Measurements from ENCODE around the gene MYEOV. TPM values are rescaled to one million over a fixed set of nuclear protein-coding genes. Genes with fewer than 3 reads are reported as not detected.

The MYEOV gene
- total and polyA plus RNA-seq, 4 donors: 0.39 TPM; not detected in 3

DNA sequence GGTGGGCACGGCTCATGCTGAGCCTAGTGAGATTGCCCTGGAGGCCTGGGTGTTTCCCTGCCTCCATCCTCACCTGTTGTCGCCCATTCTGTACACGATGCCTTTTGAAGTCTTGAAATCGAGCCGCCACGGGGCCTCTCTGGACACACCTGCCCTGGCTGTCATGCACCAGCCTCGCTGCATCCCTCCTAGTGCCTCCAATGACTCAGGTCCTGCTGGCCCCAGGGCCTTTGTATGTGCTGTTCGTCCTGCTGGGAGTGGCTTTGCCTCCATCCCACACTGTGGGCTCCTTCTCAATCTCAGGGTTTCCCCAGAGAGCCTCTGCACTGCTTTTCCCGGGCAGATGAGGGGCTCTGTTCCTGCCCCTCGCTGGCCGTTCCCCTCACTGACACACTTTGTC is 8.9 kb upstream of the MYEOV start:
- no peaks in the 10 kb centered on the region for H3K36me3 ChIP-seq (ENCODE audit: control insufficient read depth, insufficient read depth, low read length)
- no peak for DNase-seq (ENCODE audit: low read depth in 4 of 6, low spot score in 6 of 6)
- no peaks in the 10 kb centered on the region for H3K9me3 ChIP-seq (ENCODE audit: control insufficient read depth, insufficient read depth, low read length)
- H3K27me3 ChIP-seq (ENCODE audit: control insufficient read depth, insufficient read depth, low read length): no peaks in the 10 kb centered on the region
- H3K4me3 ChIP-seq (ENCODE audit: low read depth, low read length): no peak overlapping the region
- H3K4me1 ChIP-seq (ENCODE audit: control insufficient read depth, insufficient read depth, low read length): peaks cover 16% of the 10 kb centered on the region
- 81% methylated on average over 11 of the region's 11 CpGs for WGBS (ENCODE audit: insufficient coverage)
- H3K27ac ChIP-seq (ENCODE audit: low read depth, low read length): no peak overlapping the region

DNA sequence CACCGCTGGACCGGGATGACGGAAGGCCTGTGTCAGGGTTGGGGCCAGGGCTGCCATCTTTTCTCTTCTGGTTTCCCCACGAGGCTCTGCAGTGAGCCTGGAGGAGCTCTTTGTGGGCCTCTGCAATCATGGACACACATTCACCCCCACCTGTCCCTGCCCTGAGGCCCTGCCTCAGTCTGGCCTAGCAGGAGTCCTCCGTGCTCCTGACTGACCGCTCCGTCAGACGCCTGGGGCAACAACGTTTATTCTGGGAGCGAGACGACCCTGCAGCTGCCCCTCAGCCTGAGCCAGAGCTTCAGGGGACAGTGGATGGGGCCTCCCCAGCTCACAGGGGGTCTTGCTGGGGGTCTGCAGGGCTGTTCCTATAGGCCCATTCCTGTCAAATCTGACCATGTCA is 8.2 kb upstream of the MYEOV start:
- Histone ChIP-seq H3K27ac (ENCODE audit: low read depth, low read length) (no peak overlapping the region), H3K27me3 (ENCODE audit: control insufficient read depth, insufficient read depth, low read length) (no peaks in the 10 kb centered on the region), H3K36me3 (ENCODE audit: control insufficient read depth, insufficient read depth, low read length) (no peaks in the 10 kb centered on the region), H3K4me3 (ENCODE audit: low read depth, low read length) (no peak overlapping the region), H3K9me3 (ENCODE audit: control insufficient read depth, insufficient read depth, low read length) (no peaks in the 10 kb centered on the region), H3K4me1 (ENCODE audit: control insufficient read depth, insufficient read depth, low read length) (peaks cover 16% of the 10 kb centered on the region)
- 89% methylated on average over 10 of the region's 11 CpGs for WGBS (ENCODE audit: insufficient coverage)
- DNase-seq (ENCODE audit: low read depth in 4 of 6, low spot score in 6 of 6): no peak

DNA sequence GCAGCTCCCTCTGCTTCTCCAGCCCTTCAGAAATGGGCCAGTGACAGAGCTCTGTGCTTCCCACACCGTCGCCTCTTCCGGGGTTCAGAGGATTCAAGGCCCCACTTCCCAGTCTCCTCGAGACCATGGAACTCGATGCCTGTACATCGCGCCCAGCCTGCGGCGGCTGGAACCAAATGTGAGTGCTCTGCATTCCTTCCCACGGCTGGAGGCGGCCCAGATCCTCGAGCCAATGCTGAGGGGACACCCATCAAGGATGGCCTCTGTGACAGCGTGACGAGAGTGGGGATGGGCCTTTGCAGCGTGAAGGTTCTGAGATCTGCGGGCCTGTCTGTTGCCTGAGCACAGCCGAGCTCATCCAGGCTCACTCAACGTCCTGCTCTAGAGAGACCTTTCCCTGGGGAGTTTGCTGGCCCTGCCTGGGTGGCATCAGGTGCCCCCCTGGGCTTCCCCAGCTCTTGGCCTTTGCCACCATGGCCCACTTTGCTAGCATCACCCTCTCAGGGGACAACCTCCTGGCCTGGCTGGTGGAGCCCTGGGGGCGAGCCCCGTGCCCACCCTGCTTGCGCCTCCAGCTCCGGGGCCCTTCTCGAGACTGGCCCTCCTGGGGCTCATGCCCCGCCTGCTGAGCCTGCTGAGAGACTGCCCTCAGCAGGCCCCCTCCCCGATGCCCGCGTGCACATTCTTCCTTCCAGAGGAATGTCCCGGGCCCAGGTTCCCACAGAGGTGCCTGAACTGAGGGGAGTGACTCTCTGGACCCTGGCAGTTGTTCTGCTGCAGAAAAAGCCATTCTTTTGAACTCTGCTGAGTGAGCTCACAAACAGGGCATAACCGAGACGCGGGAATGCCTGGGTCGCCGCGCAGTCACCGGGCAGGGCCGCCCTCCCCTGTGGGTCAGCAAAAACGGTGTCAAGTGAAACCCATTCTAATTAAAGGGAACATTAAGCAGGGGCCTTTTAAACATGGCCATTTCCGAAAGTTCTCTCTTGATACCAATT is 7.3 kb upstream of the MYEOV start:
- Histone ChIP-seq H3K27ac (ENCODE audit: low read depth, low read length) (no peak overlapping the region), H3K9me3 (ENCODE audit: control insufficient read depth, insufficient read depth, low read length) (no peaks in the 10 kb centered on the region), H3K36me3 (ENCODE audit: control insufficient read depth, insufficient read depth, low read length) (no peaks in the 10 kb centered on the region), H3K4me3 (ENCODE audit: low read depth, low read length) (no peak overlapping the region), H3K27me3 (ENCODE audit: control insufficient read depth, insufficient read depth, low read length) (no peaks in the 10 kb centered on the region), H3K4me1 (ENCODE audit: control insufficient read depth, insufficient read depth, low read length) (peaks cover 16% of the 10 kb centered on the region)
- WGBS (ENCODE audit: insufficient coverage): 66% methylated on average over 36 of the region's 38 CpGs
- DNase-seq (ENCODE audit: low read depth in 4 of 6, low spot score in 6 of 6): peak in 1 of 6 donors; percentile 15

DNA sequence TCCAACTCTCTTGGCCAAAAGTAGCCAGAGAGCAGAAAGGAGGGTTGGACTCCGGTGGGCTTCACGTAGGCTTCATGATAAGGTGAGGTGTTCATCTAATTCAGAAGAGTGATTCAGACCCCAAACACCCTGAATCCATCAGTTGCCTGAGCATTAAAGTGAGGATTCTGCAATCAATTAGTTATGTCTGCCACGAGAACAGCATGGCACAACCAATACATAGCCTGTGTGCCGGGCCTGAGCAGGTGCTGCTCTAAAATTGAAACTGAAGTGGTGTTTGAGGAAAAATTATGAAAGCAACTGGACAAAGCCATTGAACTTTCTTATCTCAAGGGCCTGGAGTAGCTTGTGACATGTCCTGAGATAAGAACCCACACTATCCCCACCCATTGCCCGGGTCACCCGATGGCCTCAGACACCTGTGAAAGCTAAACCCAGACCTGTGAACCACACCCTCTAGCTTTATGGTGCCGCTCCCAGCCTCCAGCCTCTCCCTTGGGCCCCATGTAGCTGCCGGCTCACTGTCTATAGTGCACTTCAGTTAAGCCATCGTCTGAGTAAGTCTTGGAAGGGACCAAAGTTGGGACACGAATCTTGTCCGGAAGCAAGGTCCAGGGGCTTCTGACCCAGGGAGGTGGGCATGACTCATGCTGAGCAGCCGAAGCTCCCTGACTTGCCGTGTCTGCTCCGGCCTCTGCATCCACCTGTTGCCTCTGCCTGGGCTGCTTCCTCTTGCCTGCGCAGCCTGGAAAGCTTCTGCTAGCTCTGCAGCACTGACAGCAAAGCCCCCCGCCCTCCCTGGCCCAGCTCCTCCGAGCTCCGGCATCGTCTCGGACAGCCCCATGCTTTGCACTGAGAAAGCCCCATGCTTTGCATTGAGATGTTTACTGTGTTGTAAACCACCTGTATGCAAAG is 5.7 kb upstream of the MYEOV start:
- H3K9me3 ChIP-seq (ENCODE audit: control insufficient read depth, insufficient read depth, low read length): no peaks in the 10 kb centered on the region
- H3K36me3 ChIP-seq (ENCODE audit: control insufficient read depth, insufficient read depth, low read length): no peaks in the 10 kb centered on the region
- 83% methylated on average over 17 of the region's 20 CpGs for WGBS (ENCODE audit: insufficient coverage)
- peaks cover 16% of the 10 kb centered on the region for H3K4me1 ChIP-seq (ENCODE audit: control insufficient read depth, insufficient read depth, low read length)
- no peak overlapping the region for H3K27ac ChIP-seq (ENCODE audit: low read depth, low read length)
- no peak overlapping the region for H3K4me3 ChIP-seq (ENCODE audit: low read depth, low read length)
- no peak for DNase-seq (ENCODE audit: low read depth in 4 of 6, low spot score in 6 of 6)
- H3K27me3 ChIP-seq (ENCODE audit: control insufficient read depth, insufficient read depth, low read length): no peaks in the 10 kb centered on the region

DNA sequence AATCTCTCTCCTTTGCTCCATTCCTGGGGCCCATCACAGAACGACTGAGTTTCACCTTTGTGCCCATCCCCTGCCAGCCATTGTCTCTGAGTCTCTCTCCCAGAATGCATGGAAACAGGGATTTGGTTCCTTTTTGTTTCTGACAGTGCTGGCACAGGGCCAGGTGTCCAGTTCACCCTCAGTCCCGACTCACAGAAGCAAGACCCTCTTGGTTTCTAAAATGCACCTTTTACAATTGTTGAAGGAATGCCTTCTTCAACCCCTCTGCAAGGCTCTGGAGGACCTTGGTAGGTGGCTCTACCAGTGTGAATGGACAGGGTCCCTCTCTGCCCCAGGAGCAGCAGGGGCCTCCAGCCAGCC is 5.1 kb upstream of the MYEOV start:
- Histone ChIP-seq H3K27me3 (ENCODE audit: control insufficient read depth, insufficient read depth, low read length) (no peaks in the 10 kb centered on the region), H3K27ac (ENCODE audit: low read depth, low read length) (no peak overlapping the region), H3K36me3 (ENCODE audit: control insufficient read depth, insufficient read depth, low read length) (no peaks in the 10 kb centered on the region), H3K9me3 (ENCODE audit: control insufficient read depth, insufficient read depth, low read length) (no peaks in the 10 kb centered on the region), H3K4me3 (ENCODE audit: low read depth, low read length) (no peak overlapping the region), H3K4me1 (ENCODE audit: control insufficient read depth, insufficient read depth, low read length) (peaks cover 16% of the 10 kb centered on the region)
- WGBS (ENCODE audit: insufficient coverage): 39% methylated on average over 2 of the region's 2 CpGs
- no peak for DNase-seq (ENCODE audit: low read depth in 4 of 6, low spot score in 6 of 6)

DNA sequence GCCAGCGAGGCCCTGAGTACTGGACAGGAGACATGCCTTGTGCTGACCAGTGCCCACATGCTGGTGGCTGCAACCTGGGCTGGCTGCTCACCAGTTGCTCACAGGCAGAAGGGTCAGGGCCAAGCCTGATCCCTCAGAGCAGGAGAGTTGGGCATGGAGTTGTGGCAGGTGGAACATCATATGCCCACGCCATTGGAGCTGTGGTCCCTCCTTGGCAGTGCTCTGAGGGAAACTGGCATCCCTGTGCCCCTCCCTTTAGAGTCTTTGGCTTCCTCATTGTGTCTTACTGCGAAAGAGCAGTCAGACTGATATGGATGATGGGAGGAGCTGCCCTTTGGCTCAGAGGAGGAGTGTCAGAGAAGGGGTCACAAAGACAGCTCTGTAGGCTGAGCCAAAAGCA is 3.1 kb upstream of the MYEOV start:
- no peaks in the 10 kb centered on the region for H3K9me3 ChIP-seq (ENCODE audit: control insufficient read depth, insufficient read depth, low read length)
- no peak for DNase-seq (ENCODE audit: low read depth in 4 of 6, low spot score in 6 of 6)
- H3K4me1 ChIP-seq (ENCODE audit: control insufficient read depth, insufficient read depth, low read length): peaks cover 16% of the 10 kb centered on the region
- no peak overlapping the region for H3K27ac ChIP-seq (ENCODE audit: low read depth, low read length)
- no peak overlapping the region for H3K4me3 ChIP-seq (ENCODE audit: low read depth, low read length)
- H3K27me3 ChIP-seq (ENCODE audit: control insufficient read depth, insufficient read depth, low read length): no peaks in the 10 kb centered on the region
- WGBS (ENCODE audit: insufficient coverage): 96% methylated on average over 3 of the region's 3 CpGs
- H3K36me3 ChIP-seq (ENCODE audit: control insufficient read depth, insufficient read depth, low read length): no peaks in the 10 kb centered on the region

DNA sequence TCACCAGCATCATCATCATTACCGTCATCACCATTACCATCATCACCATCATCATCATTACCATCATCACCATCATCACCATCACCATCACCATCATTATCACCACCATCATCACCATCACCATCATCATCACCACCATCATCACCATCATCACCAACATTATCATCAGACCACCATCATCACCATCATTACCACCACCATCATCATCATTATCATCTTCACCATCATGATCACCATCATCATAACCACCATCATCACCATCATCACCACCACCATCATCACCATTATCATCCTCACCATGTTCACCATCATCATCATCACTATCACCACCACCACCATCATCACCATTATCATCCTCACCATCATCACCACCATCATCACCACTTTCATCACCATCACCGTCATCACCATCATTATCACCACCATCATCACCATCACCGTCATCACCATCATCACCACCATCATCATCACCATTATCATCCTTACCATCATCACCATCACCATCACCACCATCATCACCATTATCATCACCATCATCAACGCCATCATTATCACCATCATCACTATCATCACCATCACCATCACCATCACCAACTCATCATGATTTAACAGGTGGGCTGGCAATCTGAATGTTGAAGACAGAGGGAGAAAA is 2.4 kb upstream of the MYEOV start:
- no peaks in the 10 kb centered on the region for H3K9me3 ChIP-seq (ENCODE audit: control insufficient read depth, insufficient read depth, low read length)
- H3K4me1 ChIP-seq (ENCODE audit: control insufficient read depth, insufficient read depth, low read length): peaks cover 14% of the 10 kb centered on the region
- no peak for DNase-seq (ENCODE audit: low read depth in 4 of 6, low spot score in 6 of 6)

DNA sequence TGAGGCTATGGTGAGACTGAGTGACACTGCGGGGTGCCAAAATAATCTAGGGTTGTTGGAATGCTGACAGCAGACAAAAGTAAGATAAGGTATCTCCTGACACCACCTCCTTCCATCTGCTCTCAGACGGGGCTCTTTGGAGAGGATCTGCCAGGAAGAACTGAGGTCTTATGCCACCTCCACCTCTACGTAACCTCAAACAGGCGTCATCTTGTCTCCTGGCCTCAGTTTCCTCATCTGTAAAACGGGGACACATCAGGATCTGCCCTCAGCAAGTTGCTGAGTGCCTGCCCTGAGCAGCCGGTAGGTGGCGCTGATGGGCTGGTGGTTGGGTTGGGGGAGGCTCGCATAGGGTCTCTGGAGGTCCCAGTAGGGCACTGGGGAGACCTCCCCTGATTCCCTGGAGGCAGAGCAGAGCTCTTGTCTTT is 1.7 kb upstream of the MYEOV start:
- H3K9me3 ChIP-seq (ENCODE audit: control insufficient read depth, insufficient read depth, low read length): no peaks in the 10 kb centered on the region
- peaks cover 14% of the 10 kb centered on the region for H3K4me1 ChIP-seq (ENCODE audit: control insufficient read depth, insufficient read depth, low read length)
- no peak overlapping the region for H3K4me3 ChIP-seq (ENCODE audit: low read depth, low read length)
- DNase-seq (ENCODE audit: low read depth in 4 of 6, low spot score in 6 of 6): no peak
- 32% methylated on average over 6 of the region's 8 CpGs for WGBS (ENCODE audit: insufficient coverage)
- H3K27me3 ChIP-seq (ENCODE audit: control insufficient read depth, insufficient read depth, low read length): no peaks in the 10 kb centered on the region
- no peaks in the 10 kb centered on the region for H3K36me3 ChIP-seq (ENCODE audit: control insufficient read depth, insufficient read depth, low read length)
- H3K27ac ChIP-seq (ENCODE audit: low read depth, low read length): no peak overlapping the region

More for the DNA sequence above, 2.4 kb upstream of the MYEOV start:
- Histone ChIP-seq H3K4me3 (ENCODE audit: low read depth, low read length) (no peak overlapping the region), H3K27ac (ENCODE audit: low read depth, low read length) (no peak overlapping the region), H3K36me3 (ENCODE audit: control insufficient read depth, insufficient read depth, low read length) (no peaks in the 10 kb centered on the region), H3K27me3 (ENCODE audit: control insufficient read depth, insufficient read depth, low read length) (no peaks in the 10 kb centered on the region)
- WGBS (ENCODE audit: insufficient coverage): 97% methylated on average over 2 of the region's 4 CpGs

DNA sequence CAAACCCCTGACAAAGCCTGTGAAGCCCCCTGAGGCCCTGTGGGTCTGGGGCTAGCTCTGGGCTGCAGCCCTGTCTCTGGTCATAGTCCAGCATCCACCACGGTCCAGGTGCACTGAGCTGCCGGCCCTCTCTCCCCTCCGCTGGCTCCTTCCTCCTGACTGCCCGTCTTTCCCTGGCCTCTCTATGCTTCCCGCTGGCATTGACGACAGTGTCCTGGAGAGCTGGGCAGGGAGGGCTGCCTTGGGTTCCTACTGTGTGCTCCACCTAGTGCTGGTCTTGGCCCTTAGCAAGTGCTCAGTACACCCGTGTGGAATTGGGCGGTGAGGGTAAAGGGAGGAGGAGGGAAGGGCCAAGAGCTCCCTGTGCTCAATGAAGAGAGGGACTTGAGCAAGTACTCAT is 868 bp upstream of the MYEOV start:
- Histone ChIP-seq H3K4me1 (ENCODE audit: control insufficient read depth, insufficient read depth, low read length) (peaks cover 20% of the 10 kb centered on the region), H3K4me3 (ENCODE audit: low read depth, low read length) (no peak overlapping the region), H3K27me3 (ENCODE audit: control insufficient read depth, insufficient read depth, low read length) (no peaks in the 10 kb centered on the region), H3K36me3 (ENCODE audit: control insufficient read depth, insufficient read depth, low read length) (no peaks in the 10 kb centered on the region), H3K9me3 (ENCODE audit: control insufficient read depth, insufficient read depth, low read length) (no peaks in the 10 kb centered on the region), H3K27ac (ENCODE audit: low read depth, low read length) (no peak overlapping the region)
- no peak for DNase-seq (ENCODE audit: low read depth in 4 of 6, low spot score in 6 of 6)
- WGBS (ENCODE audit: insufficient coverage): 81% methylated on average over 8 of the region's 8 CpGs
